HG02759 (cell line): ENCODE data around the gene TTC27.

Experiments used
- ATAC-seq: cut with Tn5 transposase; IDR thresholded peaks from one replicate; pipeline ENCODE4 v1.9.1; 2021; ENCODE audit warnings: mild to moderate bottlenecking, moderate library complexity; ENCODE audit not compliant: unreplicated experiment

TTC27 gene

DNA sequence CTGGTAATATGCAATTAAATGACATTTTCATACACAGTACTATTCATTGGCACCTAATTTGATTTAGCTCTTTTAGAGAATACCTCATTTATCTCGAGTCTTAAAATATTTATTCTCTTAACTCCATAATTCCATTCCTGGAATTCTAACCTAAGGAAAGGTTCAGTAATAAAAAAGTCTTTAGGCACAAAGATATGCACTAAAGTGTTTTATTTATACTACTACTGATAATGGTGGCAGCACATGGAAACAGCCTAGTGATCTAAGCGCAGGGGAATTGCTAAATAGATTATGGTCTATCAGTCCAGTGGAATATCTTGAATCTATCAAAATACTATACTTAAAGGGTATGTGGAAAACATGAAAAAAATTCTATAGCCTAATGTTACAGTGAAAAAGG is 176.4 kb downstream of the TTC27 start:
- no peak for ATAC-seq

DNA sequence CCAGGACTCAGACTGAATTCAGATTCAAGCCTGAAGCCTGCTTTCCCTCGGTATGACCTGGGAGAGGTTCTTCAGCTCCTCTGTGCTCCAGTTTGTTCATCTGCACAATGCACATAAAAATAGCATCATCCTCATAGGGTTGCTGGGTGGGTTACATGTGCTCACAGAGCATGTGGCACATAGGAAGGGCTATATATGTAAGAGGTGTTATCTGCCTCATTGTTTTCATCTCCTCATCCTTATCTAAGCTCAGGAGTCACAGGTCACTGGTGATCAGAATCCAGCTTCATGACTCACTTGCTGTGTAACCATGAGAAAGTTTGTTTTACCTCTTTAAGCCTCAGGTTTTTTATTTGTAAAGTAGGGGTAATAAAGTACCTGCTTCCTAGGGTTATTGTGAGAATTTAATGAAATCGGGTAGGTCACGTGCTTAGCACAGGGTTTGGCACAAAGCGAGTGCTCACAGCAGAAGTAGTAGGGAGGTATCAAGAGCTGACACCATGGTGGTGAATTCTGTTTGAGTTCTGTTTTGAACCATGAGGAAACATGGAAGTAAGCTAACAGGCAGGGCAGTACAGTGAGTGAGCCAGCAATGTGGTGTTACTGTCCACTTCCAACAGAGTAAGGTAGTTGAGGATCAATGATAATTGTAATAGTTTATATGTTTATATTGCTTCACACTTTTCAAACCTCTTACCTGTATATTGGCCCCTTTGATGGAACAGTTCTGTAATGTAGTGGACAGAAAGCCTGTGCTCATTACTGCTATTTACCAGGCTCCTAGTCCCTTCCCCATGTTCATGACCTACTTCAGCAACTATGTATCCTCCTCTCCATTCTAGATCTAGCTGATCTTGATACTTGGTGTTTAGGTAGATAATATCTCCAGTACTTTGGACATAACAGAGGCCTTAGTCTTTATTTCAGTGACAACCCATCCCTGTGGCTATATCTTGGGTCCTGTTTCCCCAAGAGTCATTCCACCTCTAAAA is 177.6 kb downstream of the TTC27 start:
- ATAC-seq = no peak

DNA sequence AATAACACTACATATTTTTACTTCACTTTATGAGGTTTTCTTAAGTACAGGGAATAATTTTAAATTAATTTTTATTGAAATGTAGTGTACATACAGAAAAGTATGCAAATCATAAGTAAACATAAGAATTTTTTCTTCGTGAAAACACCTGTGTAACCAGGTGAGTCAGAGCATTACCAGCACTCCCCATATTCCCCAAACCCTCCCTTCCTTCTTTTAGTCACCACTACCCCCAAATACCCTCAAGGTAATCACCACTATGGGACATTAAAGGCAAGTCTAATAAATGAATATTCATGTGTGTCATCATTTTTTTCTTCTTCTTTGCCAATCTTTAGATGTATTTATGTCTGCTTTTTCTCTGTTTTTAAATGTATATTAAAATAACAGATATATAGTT is 179.0 kb downstream of the TTC27 start:
- no peak for ATAC-seq

DNA sequence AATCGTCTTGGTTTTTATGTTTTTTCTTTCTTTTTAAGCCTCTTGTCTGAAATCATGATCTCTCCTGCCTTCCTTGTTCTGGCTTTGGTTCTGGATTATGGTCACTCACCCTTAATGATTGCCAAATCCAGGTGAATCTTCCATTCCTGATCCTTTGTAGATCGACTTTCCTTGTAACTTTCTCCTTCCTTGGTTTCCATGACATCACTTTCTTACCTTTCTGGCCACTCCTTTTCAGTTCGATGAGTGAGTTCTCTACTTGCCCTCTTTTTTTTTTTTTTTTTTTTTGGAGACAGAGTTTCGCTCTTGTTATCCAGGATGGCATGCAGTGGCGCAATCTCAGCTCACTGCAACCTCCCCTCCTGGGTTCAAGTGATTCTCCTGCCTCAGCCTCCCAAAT is 179.8 kb downstream of the TTC27 start:
- no peak for ATAC-seq

DNA sequence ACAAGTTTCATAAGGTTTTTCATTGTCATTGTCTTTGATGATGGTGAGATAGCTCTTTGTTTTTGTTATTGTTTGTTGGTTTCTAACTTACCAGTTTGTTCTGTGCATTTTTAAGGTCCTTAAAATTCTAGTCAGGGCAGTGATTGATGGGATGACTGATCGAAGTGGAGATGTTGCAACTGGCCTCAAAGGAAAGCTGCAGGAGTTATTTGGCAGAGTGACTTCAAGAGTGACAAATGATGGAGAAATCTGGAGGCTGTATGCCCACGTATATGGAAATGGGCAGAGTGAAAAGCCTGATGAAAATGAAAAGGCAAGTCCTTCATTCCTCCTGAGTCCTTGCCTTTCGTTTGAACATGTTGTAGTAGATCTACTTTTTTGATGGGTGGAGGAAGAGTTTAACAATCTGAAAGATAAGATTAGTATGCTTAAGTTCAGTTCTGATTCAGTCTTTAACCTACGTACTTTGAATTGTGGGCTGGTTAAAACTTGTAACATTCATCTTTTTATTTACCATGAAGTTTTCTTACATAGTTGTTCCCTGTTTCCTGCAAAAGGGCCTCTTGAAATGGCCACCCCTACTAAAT is 183.2 kb downstream of the TTC27 start:
- ATAC-seq = no peak

DNA sequence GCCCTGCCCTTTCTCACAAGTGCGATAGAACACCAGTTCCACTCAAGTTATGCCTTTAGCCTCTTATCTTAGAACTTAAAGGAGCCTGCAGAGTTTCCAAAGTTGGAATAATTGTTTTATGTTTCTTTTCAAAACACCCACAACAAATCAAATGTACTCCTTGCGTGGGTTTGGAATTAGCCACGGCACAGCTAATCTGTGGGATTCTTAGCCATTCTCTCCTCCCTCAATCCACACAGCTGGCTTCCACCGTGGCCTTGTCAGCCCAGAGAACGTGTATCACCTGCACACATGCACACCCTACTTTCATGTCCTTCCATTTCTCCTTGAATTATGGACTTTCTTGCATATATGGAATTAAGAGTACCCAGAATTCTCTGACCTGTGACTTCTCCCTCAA is 183.8 kb downstream of the TTC27 start:
- ATAC-seq = no peak

DNA sequence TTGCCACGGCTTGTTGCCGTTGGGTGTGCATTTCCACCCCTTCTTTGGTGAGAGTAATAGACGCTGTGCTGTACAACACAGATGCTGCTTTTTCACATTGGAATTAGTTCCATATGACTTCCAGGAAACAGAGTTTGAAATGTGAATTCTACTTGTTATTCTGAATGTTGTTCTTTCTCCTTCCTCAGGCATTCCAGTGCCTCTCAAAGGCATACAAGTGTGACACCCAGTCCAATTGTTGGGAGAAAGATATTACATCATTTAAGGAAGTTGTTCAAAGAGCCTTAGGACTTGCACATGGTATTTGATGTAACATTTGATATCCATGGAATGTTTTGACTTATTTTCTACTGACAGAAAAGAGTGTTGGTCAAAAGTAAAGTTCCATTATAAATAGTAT is 184.5 kb downstream of the TTC27 start:
- no peak for ATAC-seq

DNA sequence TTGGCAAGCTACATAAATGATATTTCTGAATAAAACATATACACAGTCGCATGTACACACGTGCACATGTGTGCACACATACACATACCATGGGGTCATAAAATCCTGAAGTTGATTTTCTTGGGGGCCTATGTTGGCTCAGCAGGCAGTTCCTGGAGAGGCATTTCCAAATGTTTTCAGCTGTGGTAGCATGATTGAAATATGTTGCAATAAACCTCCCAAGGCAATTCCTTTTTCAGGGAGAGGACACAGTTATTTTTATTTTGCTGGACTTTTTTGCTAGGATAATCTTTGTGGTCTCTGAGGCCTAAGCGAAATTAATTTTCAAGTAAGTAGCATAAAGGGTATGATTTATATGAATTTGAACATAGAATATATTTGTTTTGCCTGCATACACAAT is 192.2 kb downstream of the TTC27 start:
- ATAC-seq = no peak

DNA sequence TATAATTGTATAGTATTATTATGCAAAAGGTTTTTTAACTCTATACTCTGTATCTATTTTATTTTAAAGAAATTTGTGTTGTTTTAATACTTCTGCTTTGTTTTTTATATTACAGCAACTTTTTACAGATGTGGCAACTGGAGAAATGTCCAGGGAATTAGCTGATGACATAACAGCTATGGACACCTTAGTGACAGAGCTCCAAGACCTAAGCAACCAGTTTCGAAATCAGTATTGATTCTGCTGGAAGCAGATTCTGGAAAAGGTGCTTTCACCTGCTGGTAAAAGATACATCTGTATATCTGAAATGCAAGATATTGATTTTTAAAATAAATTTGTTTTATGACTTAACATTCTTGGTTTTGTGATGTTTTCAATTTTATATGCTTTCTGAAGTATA is 192.9 kb downstream of the TTC27 start:
- ATAC-seq = no peak

DNA sequence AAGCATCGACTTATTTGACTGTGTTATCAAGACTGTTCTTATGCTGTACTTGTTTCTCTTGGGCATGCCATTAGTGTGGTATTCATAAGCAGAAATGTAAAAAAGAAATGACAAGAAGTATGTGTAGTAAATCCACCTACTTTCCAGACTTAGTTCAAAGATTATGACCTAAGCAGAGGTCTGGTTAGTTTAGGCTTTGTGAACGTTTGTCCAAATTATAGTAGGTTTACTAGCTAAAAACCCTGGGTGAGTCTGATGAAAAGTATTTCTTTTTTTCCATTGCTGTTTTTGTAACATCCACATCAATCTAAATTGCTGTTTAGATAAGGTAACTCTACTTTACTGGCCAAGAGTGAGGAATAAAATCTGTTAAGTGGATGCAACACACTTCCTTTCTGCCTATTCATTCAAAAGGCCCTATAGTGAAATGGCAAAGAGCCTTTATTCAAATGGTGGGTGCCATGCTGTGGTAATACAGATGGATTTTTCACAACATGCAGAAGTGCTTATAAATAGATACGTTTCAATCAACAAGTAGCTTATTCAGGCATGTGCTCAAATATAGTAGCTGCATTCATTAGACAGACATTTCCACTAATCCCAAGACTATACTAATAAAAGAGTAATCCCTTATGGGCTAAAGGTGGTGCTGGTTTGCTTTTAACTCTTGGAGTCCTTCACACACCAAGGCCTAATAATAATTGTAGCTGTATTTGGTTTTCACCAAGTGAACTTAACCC is 196.4 kb downstream of the TTC27 start:
- ATAC-seq = no peak

DNA sequence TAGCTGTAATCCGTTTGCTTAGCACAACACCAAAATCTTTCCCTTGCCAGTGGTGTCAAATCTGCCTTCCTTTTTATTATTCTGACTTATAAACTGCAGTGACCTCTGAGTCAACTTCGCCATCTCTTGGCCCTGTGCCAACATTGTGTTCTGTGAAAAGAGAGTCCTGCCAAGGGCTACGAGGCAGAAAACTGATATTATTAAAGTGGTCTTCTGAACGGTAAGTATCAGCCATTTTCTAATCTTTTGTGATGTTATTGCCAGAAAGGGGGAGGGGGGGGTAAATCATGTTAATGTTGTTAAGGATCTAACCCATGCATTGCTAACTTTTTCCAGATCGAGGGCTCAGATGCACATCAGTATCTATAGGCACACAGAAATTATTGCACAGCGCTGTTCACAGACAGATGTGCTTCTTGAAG is 197.5 kb downstream of the TTC27 start:
- ATAC-seq = no peak

DNA sequence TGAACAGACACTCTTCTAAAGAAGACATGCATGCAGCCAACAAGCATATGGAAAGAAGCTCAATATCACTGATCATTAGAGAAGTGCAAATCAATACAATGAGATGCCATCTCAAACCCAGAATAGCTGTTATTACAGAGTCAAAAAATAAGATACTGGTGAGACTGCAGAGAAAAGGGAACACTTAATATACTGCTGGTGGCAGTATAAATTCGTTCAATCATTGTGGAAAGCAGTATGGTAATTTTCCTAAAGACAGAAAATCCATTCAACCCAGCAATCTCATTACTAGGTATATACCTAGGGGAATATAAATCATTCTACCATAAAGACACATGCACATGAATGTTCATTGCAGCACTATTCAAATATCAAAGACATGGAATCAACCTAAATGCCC is 202.3 kb downstream of the TTC27 start:
- no peak for ATAC-seq

DNA sequence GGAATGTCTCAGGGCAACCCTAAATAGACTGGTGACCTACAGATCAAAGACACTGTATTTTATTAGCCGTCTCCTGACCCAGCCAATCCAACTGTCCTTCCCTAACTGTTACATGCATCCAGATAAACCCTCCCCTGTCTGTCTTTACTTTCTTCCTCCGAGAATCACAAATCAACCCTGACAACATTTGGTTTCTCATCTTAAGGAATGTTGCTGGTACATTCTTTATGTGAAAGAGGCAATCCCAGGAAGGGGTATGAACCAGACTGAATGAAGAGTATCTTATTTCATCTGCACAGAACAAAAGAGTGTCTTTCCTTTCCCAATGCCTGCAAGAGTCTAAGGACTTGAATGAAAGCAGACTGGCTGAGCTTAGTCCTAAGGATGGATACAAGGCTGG is 205.0 kb downstream of the TTC27 start:
- no peak for ATAC-seq

DNA sequence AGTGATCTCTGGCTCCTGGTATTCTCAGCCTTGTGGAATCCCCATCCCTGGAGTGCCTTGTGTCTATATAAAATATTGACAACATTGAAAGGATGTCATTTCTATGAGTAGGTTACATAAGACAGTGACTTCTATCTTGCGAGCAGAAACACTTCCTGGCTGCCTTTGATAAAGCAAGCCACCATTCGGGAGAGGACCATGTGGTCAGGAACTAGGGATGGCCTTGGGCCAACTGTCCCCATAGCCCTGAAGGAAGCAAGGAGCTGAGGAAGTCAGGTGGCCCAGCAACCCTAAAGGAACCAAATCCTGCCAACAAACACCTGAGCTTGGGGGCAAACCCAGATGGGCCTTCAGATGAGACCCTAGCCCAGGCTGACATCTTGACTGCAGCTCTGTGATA is 205.9 kb downstream of the TTC27 start:
- ATAC-seq = no peak

DNA sequence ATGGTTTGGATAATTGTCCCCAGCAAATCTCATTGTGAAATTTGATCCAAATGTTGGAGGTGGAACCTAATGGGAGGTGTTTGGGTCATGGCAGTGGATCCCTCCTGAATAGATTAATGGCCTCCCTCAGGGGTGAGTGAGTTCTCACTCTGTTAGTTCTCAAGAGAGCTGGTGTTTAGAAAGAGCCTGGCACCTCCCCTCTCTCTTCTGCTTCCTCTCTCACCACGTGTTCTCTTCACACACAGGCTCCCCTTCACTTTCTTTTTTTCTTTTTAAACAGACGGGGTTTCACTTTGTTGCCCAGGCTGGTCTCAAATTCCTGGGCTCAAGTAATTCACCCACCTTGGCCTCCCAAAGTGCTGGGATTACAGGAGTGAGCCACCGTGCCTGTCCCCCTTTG is 207.3 kb downstream of the TTC27 start:
- ATAC-seq = no peak

DNA sequence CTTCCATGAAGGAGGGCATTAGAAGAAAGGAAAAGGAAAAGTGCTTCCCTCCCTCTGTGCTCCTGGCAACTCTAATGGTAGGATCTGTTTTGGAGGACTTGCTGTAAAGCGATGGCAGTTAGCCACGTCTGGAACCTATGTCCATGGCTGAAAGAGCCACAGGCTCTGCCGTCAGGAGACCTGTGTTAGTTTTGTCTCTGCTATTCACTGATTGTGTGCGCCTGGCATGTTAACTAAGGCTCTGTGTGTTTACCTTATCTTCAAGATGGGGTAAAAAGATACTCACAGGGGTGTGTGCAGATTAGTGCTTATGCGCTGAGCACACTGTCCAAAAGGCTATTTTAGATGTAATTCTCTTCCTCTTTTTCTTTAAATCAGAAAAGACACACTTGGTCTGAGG is 209.1 kb downstream of the TTC27 start:
- ATAC-seq = no peak

DNA sequence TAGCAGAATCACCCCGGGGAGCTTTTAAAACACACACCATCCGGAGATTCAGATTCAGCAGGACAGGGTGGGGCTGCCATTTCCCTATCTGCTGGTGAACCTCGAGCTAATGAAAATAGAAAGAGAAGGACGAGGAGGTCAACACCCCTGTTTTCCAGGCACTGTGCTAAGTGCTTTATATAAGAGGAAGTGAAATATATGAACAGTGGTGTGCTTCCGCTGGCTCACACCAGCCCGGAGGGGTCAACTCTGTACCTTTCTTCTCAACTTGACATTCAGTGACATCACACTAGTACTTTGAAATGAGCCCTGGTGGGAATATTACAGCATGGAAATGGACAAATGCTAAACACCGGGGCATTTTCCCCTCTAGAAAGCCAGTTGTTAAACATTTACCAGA is 210.6 kb downstream of the TTC27 start:
- ATAC-seq = peak; percentile 72

DNA sequence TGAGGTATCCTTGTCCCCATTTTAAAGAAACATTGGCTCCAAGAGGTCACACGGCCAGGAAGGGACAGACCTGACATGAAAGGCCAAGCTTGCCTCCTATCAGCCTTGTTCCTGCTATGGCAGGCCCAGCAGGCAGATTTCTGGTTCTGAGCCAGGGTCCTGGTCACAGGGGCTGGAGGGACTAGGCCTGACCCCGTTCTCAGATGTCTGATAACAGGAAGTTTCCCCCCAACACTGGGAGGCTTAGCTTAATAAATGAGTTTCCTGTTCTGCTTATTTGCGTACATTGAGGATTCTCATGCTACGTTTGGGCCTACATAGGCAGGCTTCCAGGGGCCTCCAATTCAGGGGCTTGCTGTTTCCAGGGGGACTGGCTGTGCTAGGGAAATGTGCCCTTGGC is 211.1 kb downstream of the TTC27 start:
- no peak for ATAC-seq

DNA sequence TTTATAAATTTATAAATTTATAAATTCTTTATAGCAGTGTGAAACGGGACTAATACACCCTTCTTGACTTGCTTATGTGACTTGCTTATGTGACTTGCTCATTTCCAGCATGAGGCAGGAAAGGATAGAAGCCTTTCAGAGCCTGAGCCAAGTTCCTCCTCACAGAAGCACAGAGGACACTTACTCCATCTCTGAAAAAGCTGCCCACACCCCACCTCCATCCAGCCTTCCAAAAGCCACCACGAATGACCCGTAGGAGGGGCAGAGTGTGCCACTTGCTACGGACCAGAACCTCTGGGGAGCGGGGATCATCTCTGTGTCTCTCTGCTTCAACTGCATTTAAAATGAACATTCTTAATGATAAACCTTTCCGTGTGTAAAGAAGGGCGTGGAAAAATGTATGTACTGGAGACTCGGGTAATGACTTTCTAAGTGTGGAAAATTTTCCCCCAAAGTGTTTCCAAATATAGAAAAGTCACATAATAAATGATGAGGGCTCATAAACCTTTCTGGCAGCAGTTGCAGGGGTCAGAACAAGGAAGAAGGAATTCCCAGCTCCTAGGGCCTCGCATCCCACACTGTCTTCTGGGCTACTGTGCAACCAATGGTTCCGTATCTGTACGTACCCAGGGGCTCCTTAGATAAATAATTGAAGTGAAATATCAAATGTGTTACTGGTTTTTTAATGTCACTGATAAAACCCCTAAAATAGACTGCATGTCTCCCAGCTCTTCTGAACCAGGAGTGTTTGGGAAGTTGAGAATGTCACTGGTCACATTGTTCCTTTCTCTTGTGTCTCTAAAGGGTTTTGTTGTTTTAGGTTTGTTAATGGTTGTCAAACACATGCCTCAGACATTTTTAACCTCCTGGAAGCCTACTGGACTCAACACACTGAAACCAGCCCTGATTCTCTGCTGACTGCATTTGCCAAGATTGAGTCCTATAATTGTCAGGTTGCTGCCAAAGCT is 214.4 kb downstream of the TTC27 start:
- no peak for ATAC-seq

DNA sequence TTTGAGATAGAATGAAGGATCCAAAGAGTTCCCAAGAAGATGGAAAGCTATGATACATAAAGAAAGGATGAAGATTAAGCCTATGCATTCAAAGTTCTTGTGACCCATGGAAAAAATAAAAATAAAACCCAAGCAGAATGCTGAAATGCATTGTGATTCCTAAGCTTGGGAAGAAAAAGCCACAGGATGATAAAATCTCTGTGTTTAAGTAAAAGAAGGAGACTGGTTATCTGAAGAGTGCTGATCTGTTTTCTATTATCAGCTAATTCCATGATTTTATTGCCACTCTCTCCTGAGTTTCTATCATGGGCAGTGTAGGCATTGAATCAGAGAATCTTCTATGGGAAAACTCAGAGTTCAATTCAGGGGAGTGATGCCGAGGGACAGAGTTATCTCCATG is 215.8 kb downstream of the TTC27 start:
- no peak for ATAC-seq

DNA sequence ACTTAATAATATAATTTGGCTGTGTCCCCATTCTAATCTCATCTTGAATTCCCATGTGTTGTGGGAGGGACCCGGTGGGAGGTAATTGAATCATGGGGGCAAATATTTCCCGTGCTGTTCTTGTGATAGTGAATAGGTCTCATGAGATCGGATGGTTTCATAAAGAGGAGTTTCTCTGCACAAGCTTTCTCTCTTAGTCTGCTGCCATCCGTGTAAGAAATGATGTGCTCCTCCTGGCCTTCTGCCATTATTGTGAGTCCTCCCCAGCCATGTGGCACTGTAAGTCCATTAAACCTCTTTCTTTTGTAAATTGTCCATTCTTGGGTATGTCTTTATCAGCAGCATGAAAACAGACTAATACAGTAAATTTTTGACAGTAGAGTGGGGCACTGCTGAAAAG is 216.4 kb downstream of the TTC27 start:
- no peak for ATAC-seq
